Esophagus squamous epithelium (tissue), 4 donors: Measurements from ENCODE around the gene CD82.

Experiments used
- POLR2A ChIP-seq, 4 donors: fragments of 450-650 bp; IDR thresholded peaks; one replicate each; pipeline ENCODE4 v1.6.1; 2017; ENCODE audit warnings: antibody characterized with exemption in 4 of 4, mild to moderate bottlenecking in 4 of 4, moderate library complexity in 3 of 4
- TF ChIP-seq, protein P1 (sequence below), 6 experiments: fragments of 450-650 bp in 4 of 6; fragments of 200-600 bp in 2 of 6; sonication (generic) in 2 of 6; IDR thresholded peaks; one replicate each; pipeline ENCODE4 v1.5.1; 2016 to 2019; ENCODE audit warnings: antibody characterized with exemption in 6 of 6, mild to moderate bottlenecking in 4 of 6, moderate library complexity in 4 of 6

DNA sequence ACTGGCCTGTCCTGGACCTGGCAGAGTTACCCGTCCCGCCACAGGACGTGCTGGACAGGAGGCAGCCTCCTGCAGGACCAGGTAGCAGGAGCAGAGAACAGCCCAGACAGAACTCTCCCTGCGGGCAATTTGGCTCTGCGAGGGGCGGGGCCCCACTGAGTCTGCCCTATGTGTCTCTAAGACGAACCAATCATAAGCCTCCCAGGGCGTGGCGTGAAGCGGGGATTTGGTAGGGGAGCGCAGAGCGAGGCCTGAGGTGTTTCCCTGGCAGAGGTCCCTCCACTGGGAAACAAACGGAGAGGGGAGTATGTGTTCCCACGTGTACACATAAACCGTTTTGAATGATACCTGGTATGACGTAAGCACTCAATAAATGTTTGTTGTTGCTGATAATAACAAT, 7.4 kb downstream of the CD82 start:
- TF ChIP-seq, protein P1, sequence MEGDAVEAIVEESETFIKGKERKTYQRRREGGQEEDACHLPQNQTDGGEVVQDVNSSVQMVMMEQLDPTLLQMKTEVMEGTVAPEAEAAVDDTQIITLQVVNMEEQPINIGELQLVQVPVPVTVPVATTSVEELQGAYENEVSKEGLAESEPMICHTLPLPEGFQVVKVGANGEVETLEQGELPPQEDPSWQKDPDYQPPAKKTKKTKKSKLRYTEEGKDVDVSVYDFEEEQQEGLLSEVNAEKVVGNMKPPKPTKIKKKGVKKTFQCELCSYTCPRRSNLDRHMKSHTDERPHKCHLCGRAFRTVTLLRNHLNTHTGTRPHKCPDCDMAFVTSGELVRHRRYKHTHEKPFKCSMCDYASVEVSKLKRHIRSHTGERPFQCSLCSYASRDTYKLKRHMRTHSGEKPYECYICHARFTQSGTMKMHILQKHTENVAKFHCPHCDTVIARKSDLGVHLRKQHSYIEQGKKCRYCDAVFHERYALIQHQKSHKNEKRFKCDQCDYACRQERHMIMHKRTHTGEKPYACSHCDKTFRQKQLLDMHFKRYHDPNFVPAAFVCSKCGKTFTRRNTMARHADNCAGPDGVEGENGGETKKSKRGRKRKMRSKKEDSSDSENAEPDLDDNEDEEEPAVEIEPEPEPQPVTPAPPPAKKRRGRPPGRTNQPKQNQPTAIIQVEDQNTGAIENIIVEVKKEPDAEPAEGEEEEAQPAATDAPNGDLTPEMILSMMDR (IDR thresholded peaks at IDR 0.05) = no peak
- TF ChIP-seq POLR2A (IDR thresholded peaks at IDR 0.05) = no peak
